Activated CD8-positive, alpha-beta T cell treated with anti-CD3 and anti-CD28 coated beads for 36 hours (primary cell): ENCODE measurements around the gene RASIP1. TPM values are rescaled to one million over a fixed set of nuclear protein-coding genes. Genes with fewer than 3 reads are reported as not detected.

Experiments
- ATAC-seq: fragments of 200-7000 bp; cut with Tn5 transposase; one replicate; pipeline ENCODE4 v1.10.0; 2021; ENCODE audit warnings: mild to moderate bottlenecking, moderate library complexity
- CTCF ChIA-PET: fragments of 350-600 bp; sonication (Branson Sonifier 250); formaldehyde crosslinking; loops from one replicate; lab custom pipeline; 2021; ENCODE audit warnings: antibody characterized with exemption; lab: Charles Lee
- POLR2A ChIA-PET: fragments of 350-600 bp; sonication (Branson Sonifier 250); formaldehyde crosslinking; loops from one replicate; lab custom pipeline; 2021; ENCODE audit warnings: antibody characterized with exemption; lab: Charles Lee
- DNase-seq: peaks from one replicate; pipeline ENCODE4 v3.0.0-alpha.2; 2020
- H3K27ac Mint-ChIP-seq: one replicate; pipeline ENCODE4 v1.8.0; 2021; ENCODE audit warnings: mild to moderate bottlenecking, mixed read lengths
- H3K27me3 Mint-ChIP-seq: one replicate; pipeline ENCODE4 v1.8.0; 2021; ENCODE audit warnings: mixed read lengths
- H3K36me3 Mint-ChIP-seq: one replicate; pipeline ENCODE4 v1.8.0; 2021; ENCODE audit warnings: low read depth, mixed read lengths
- H3K4me1 Mint-ChIP-seq: one replicate; pipeline ENCODE4 v1.8.0; 2021; ENCODE audit warnings: low read depth, mixed read lengths
- H3K4me3 Mint-ChIP-seq: one replicate; pipeline ENCODE4 v1.8.0; 2021; ENCODE audit warnings: mild to moderate bottlenecking, moderate library complexity, mixed read lengths
- H3K9me3 Mint-ChIP-seq: one replicate; pipeline ENCODE4 v1.8.0; 2021; ENCODE audit warnings: mixed read lengths
- CTCF ChIP-seq: fragments of 200-600 bp; IDR thresholded peaks from one replicate; pipeline ENCODE4 v1.8.0; 2022; ENCODE audit warnings: antibody characterized with exemption, mild to moderate bottlenecking
- intact Hi-C: fragments of 100-400 bp; cut with micrococcal nuclease; formaldehyde crosslinking; loops from one replicate; pipeline ENCODE4 v1.10.0; 2022
- total RNA-seq, 2 experiments: library from RNA; stranded (reverse); gene quantifications; one replicate each; pipeline ENCODE4 v1.2.3, GENCODE V29; 2021

Gene RASIP1
- total RNA-seq, 2 experiments from 2014 or later = 0.72 to 1.2 TPM

DNA sequence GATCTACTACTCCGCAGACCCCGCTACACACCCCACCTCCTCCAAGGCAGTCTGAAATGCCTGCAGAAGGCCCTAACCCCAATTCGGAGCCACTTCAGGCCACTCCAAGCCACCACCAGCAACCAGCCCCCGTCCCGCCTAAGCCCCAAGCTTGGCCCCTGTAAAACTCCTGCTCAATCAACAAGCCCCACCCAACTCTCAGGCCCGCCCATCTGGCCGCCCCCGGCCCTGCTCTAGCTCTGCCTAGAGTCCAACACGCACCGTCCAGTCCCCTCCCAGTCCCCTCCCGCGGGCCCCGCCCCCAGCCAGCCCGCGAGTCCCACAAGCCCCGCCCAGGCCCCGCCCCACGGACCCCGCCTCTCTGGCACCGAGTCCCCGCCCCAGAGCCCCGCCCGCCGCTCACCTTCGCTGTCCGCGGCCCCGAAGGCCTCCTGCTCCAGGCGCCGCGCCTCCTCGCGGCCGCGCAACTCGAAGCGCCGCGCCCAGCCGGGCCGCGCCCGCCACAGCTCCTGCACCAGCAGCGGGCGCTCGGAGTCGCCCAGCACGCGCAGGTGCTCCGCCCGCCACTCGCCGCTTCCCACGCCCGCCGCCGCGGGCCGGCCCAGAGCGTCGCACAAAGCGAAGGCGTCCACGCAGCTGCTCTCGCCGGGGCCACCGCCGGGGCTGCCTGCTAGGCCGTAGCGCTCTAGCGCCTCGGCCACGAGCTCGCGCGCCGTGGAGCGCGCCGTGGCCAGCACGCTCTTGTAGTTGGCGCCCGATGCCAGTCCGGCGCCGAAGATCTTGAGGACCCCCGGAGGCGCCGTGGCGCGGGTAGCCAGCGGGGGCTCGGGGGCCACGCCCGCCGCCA, 1.6 kb downstream of the RASIP1 start:
- Mint-ChIP-seq H3K9me3 (no peaks in the 10 kb centered on the region), H3K4me1 (peaks cover 16% of the 10 kb centered on the region), H3K27ac (peak overlapping the region; percentile 32), H3K4me3 (peak overlapping the region; percentile 38), H3K27me3 (peaks cover 6% of the 10 kb centered on the region), H3K36me3 (no peaks in the 10 kb centered on the region)
- ChIA-PET POLR2A (interaction anchor here (0.6 to 1.4 kb wide), 7 partner anchors 13 to 1140 kb away, joined by 3 to 5 read pairs (median 4); partner anchors contain the start of genes FUT1, RPL18 and SPHK2), CTCF (interaction anchor here (0.9 to 3.0 kb wide), 13 partner anchors 11 to 255 kb away, joined by 3 to 19 read pairs (median 4); partner anchors contain the start of genes CA11, GYS1 and RUVBL2)
- DNase-seq = peak; percentile 96
- intact Hi-C loops = no loop called here
- TF ChIP-seq CTCF = no peak
- ATAC-seq = peak; percentile 93

DNA sequence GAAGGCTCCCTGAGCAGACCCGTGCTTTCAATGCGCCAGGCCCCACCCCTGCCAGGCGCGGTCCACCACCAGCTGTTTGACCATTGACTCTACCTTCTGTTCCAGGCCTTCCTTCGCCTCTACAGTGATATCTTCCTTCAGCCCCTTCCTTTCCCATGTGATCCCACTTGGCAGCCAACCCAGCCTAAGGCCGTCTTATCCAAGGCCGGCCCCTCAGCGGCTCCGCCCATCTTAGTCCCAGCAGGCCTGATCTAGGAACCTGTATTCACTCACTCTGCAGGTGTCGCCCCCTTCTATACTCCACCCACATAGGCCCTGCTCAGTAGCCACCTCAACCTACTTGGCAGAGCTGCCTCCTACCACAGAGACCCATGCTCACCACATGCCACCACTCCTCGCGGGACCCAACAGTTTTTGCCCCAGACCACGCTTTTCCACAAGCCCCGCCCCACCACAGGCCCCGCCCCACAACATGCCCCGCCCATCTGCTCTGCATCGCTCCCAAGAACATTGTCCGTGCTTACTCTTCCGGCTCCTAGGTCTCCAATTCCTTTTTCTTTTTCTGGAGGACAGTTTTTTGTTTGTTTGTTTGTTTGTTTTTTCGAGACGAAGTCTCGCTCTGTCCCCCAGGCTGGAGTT, 2.9 kb downstream of the RASIP1 start:
- ChIA-PET POLR2A (interaction anchor here (0.5 to 1.8 kb wide), 2 partner anchors 9 to 163 kb away, joined by 3 to 4 read pairs; partner anchors contain the start of gene NUCB1), CTCF (interaction anchor here (1.3 to 3.0 kb wide), 3 partner anchors 12 to 256 kb away, joined by 4 to 19 read pairs (median 4); partner anchors contain the start of genes GYS1 and RUVBL2)
- Mint-ChIP-seq H3K36me3 (no peaks in the 10 kb centered on the region), H3K27ac (no peak overlapping the region), H3K4me3 (no peak overlapping the region), H3K27me3 (peaks cover 6% of the 10 kb centered on the region), H3K9me3 (no peaks in the 10 kb centered on the region), H3K4me1 (peaks cover 16% of the 10 kb centered on the region)
- no peak for ATAC-seq
- DNase-seq = no peak
- intact Hi-C loops = no loop called here
- TF ChIP-seq CTCF = no peak

- no peak for DNase-seq
- Mint-ChIP-seq H3K36me3 (no peaks in the 10 kb centered on the region), H3K27me3 (peaks cover 3% of the 10 kb centered on the region), H3K27ac (no peak overlapping the region), H3K4me1 (peaks cover 10% of the 10 kb centered on the region), H3K9me3 (no peaks in the 10 kb centered on the region), H3K4me3 (no peak overlapping the region)
- intact Hi-C loops = no loop called here
- no peak for TF ChIP-seq CTCF
- ChIA-PET CTCF (interaction anchor here (0.6 kb wide), 1 partner anchor 10 kb away, joined by 3 read pairs; no protein-coding TSS in a partner anchor), POLR2A (no interaction called here)
- ATAC-seq = no peak
Measured at GRCh38 chr19:48735031-48735615, 5.3 kb downstream of the RASIP1 start.

DNA sequence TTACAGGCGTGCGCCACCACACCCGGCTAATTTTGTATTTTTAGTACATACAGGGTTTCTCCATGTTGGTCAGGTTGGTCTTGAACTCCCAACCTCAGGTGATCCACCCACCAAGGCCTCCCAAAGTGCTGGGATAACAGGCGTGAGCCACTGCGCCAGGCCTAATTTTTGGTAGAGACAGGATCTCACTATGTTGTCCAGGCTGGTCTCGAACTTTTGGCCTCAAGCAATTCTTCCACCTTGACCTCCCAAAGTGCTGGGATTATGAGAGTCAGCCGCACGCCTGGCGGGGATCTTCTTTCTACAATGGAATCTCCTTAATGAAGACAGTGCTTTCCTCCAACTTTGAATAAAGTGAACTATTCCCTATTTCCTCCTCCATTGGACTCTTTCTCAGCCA, 5.8 kb downstream of the RASIP1 start:
- ChIA-PET POLR2A (no interaction called here), CTCF (no interaction called here)
- H3K36me3 Mint-ChIP-seq = no peaks in the 10 kb centered on the region
- TF ChIP-seq CTCF = no peak
- no peaks in the 10 kb centered on the region for H3K9me3 Mint-ChIP-seq
- no peaks in the 10 kb centered on the region for H3K27me3 Mint-ChIP-seq
- no peak overlapping the region for H3K4me3 Mint-ChIP-seq
- intact Hi-C loops = no loop called here
- ATAC-seq (no peak), DNase-seq (no peak)
- H3K4me1 Mint-ChIP-seq = peaks cover 7% of the 10 kb centered on the region
- H3K27ac Mint-ChIP-seq = no peak overlapping the region
